Astrocyte (in vitro differentiated cells and primary cell): ENCODE data around the gene CPTP. TPM values are rescaled to one million over a fixed set of nuclear protein-coding genes. Genes with fewer than 3 reads are reported as not detected.

Source experiments
- DNase-seq: peaks from one replicate; pipeline ENCODE4 v3.0.0-alpha.2; 2010; ENCODE audit warnings: low read depth
- FAIRE-seq: peaks from 2 replicates; lab custom pipeline; 2011; peaks lifted over from hg19 to GRCh38; lab: Jason Lieb, UNC
- H2AFZ ChIP-seq: 2 replicates; pipeline ENCODE4 v1.6.0; 2012; ENCODE audit warnings: low read depth, low read length, inconsistent platforms
- H3K27ac ChIP-seq: 2 replicates; pipeline ENCODE4 v1.5.1; 2011; ENCODE audit warnings: low read depth, low read length, inconsistent platforms
- H3K27me3 ChIP-seq: 2 replicates; pipeline ENCODE4 v1.6.0; 2011; ENCODE audit warnings: low read length, inconsistent platforms; ENCODE audit not compliant: insufficient read depth
- H3K36me3 ChIP-seq: 2 replicates; pipeline ENCODE4 v1.5.1; 2011; ENCODE audit warnings: low read length, inconsistent platforms; ENCODE audit not compliant: insufficient read depth
- H3K4me1 ChIP-seq: 2 replicates; pipeline ENCODE4 v1.5.1; 2011; ENCODE audit warnings: low read length, inconsistent platforms; ENCODE audit not compliant: insufficient read depth
- H3K4me2 ChIP-seq: 2 replicates; pipeline ENCODE4 v1.6.0; 2012; ENCODE audit warnings: low read length, inconsistent platforms
- H3K4me3 ChIP-seq: 2 replicates; pipeline ENCODE4 v1.5.1; 2011; ENCODE audit warnings: low read depth, mild to moderate bottlenecking, low read length, inconsistent platforms; ENCODE audit not compliant: insufficient read depth
- H3K79me2 ChIP-seq: 2 replicates; pipeline ENCODE4 v1.6.0; 2012; ENCODE audit warnings: mild to moderate bottlenecking, low read length, inconsistent platforms; ENCODE audit not compliant: insufficient read depth
- H3K9ac ChIP-seq: 2 replicates; pipeline ENCODE4 v1.6.0; 2012; ENCODE audit warnings: mild to moderate bottlenecking, low read length, inconsistent platforms
- H3K9me3 ChIP-seq: 2 replicates; pipeline ENCODE4 v1.5.1; 2012; ENCODE audit warnings: low read depth, mild to moderate bottlenecking, low read length, inconsistent platforms; ENCODE audit not compliant: insufficient read depth
- H4K20me1 ChIP-seq: 2 replicates; pipeline ENCODE4 v1.6.0; 2012; ENCODE audit warnings: low read length, inconsistent platforms; ENCODE audit not compliant: insufficient read depth
- H3K27ac Mint-ChIP-seq: one replicate; pipeline ENCODE4 v1.8.0; 2021; ENCODE audit warnings: mild to moderate bottlenecking, mixed read lengths; ENCODE audit not compliant: unreplicated experiment
- H3K27me3 Mint-ChIP-seq: one replicate; pipeline ENCODE4 v1.8.0; 2021; ENCODE audit warnings: low read depth, mixed read lengths; ENCODE audit not compliant: unreplicated experiment
- H3K36me3 Mint-ChIP-seq: one replicate; pipeline ENCODE4 v1.8.0; 2021; ENCODE audit warnings: low read depth, mixed read lengths; ENCODE audit not compliant: unreplicated experiment
- H3K4me1 Mint-ChIP-seq: one replicate; pipeline ENCODE4 v1.8.0; 2021; ENCODE audit warnings: low read depth, mixed read lengths; ENCODE audit not compliant: unreplicated experiment
- H3K4me3 Mint-ChIP-seq: one replicate; pipeline ENCODE4 v1.8.0; 2021; ENCODE audit warnings: mild to moderate bottlenecking, moderate library complexity, mixed read lengths; ENCODE audit not compliant: unreplicated experiment
- H3K9me3 Mint-ChIP-seq: one replicate; pipeline ENCODE4 v1.8.0; 2021; ENCODE audit warnings: mild to moderate bottlenecking, mixed read lengths; ENCODE audit not compliant: unreplicated experiment
- CTCF ChIP-seq: IDR thresholded peaks from 2 replicates; pipeline ENCODE4 v1.5.1; 2011; ENCODE audit warnings: low read depth, mild to moderate bottlenecking, inconsistent platforms, low read length, moderate library complexity; ENCODE audit not compliant: insufficient read depth
- EZH2 ChIP-seq: IDR thresholded peaks from 2 replicates; pipeline ENCODE4 v1.6.1; 2012; ENCODE audit warnings: mild to moderate bottlenecking, low read length, inconsistent platforms; ENCODE audit not compliant: insufficient read depth
- total RNA-seq: library from RNA; stranded (reverse); gene quantifications from 2 replicates; pipeline ENCODE4 v1.2.1, GENCODE V29; 2021

The CPTP gene
- total RNA-seq, 1 donor from 2014 or later = 28.5 TPM

- Mint-ChIP-seq H3K27me3 (peaks cover 2% of the 10 kb centered on the region), H3K27ac (peak overlapping the region; percentile 81), H3K36me3 (peaks cover 6% of the 10 kb centered on the region), H3K4me3 (peak overlapping the region; percentile 78), H3K4me1 (peaks cover 13% of the 10 kb centered on the region), H3K9me3 (no peaks in the 10 kb centered on the region)
- DNase-seq (no peak), FAIRE-seq (no peak)
- peak overlapping the region; percentile 50 for H3K4me2 ChIP-seq
- H3K36me3 ChIP-seq = peaks cover 11% of the 10 kb centered on the region
- H3K9me3 ChIP-seq = no peaks in the 10 kb centered on the region
- no peak overlapping the region for H3K9ac ChIP-seq
- H3K27ac ChIP-seq = no peak overlapping the region
- H4K20me1 ChIP-seq = peaks cover 54% of the 10 kb centered on the region
- no peak for TF ChIP-seq CTCF
- no peak for TF ChIP-seq EZH2
- peaks cover 22% of the 10 kb centered on the region for H3K4me1 ChIP-seq
- H3K4me3 ChIP-seq = no peak overlapping the region
- H3K27me3 ChIP-seq = no peaks in the 10 kb centered on the region
- peaks cover 55% of the 10 kb centered on the region for H3K79me2 ChIP-seq
- H2AFZ ChIP-seq = no peak overlapping the region
Measured at GRCh38 chr1:1351511-1352427, 27.2 kb downstream of the CPTP start.

- H3K9me3 Mint-ChIP-seq = no peaks in the 10 kb centered on the region
- H3K4me3 ChIP-seq = no peak overlapping the region
- DNase-seq = no peak
- H3K36me3 ChIP-seq = peaks cover 11% of the 10 kb centered on the region
- TF ChIP-seq CTCF (no peak), EZH2 (no peak)
- H3K27ac Mint-ChIP-seq = no peak overlapping the region
- no peaks in the 10 kb centered on the region for H3K27me3 ChIP-seq
- peaks cover 2% of the 10 kb centered on the region for H3K27me3 Mint-ChIP-seq
- H3K79me2 ChIP-seq = peaks cover 55% of the 10 kb centered on the region
- H3K9me3 ChIP-seq = no peaks in the 10 kb centered on the region
- H3K27ac ChIP-seq = no peak overlapping the region
- H3K4me1 Mint-ChIP-seq = peaks cover 8% of the 10 kb centered on the region
- H3K36me3 Mint-ChIP-seq = peaks cover 6% of the 10 kb centered on the region
- no peak overlapping the region for H3K9ac ChIP-seq
- peaks cover 15% of the 10 kb centered on the region for H3K4me1 ChIP-seq
- peak overlapping the region; percentile 50 for H3K4me2 ChIP-seq
- FAIRE-seq = no peak
- H2AFZ ChIP-seq = no peak overlapping the region
- peak overlapping the region; percentile 34 for H3K4me3 Mint-ChIP-seq
- peaks cover 54% of the 10 kb centered on the region for H4K20me1 ChIP-seq
Measured at GRCh38 chr1:1352786-1353388, 28.3 kb downstream of the CPTP start.
